Neural progenitor cell (in vitro differentiated cells): ENCODE results near the gene PDE3B.

Source experiments
- CTCF ChIP-seq: fragments of 200-600 bp; sonication (generic); IDR thresholded peaks from 2 replicates; pipeline ENCODE4 v1.5.1; 2017; ENCODE audit warnings: antibody characterized with exemption, mild to moderate bottlenecking
- EZH2 ChIP-seq: fragments of 200-600 bp; sonication (generic); IDR thresholded peaks from 2 replicates; pipeline ENCODE4 v1.6.1; 2017; ENCODE audit warnings: antibody characterized with exemption, mild to moderate bottlenecking, moderate library complexity
- EZH2phosphoT487 ChIP-seq: fragments of 200-600 bp; sonication (generic); IDR thresholded peaks from 2 replicates; pipeline ENCODE4 v1.6.1; 2017; ENCODE audit warnings: antibody characterized with exemption

DNA sequence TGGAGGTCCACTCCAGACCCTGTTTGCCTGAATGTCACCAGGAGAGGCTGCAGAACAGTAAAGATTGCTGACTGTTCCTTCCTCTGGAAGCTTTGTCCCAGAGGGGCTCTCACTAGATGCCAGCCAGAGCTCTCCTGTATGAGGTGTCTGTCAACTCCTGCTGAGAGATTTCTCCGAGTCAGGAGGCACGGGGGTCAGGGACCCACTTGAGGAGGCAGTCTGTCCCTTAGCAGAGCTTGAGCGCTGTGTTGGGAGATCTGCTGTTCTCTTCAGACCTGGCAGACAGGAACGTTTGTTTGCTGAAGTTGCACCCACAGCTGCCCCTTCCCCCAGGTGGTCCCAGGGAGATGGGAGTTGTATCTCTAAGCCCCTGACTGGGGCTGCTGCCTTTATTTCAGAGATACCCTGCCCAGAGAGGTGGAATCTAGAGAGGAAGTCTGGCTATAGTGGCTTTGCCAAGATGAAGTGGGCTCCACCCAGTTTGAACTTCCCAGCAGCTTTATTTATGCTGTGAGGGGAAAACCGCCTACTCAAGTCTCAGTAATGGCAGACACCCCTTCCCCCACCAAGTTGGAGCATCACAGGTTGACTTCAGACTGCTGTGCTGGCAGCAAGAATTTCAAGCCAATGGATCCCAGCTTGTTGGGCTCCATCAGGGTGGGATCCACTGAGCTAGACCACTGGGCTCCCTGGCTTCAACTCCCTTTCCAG lies 99.4 kb downstream of the PDE3B start:
- TF ChIP-seq CTCF, result no peak
- TF ChIP-seq EZH2phosphoT487, result no peak
- TF ChIP-seq EZH2, result no peak
